ENCODE measurements around the gene CPPED1.

DNA sequence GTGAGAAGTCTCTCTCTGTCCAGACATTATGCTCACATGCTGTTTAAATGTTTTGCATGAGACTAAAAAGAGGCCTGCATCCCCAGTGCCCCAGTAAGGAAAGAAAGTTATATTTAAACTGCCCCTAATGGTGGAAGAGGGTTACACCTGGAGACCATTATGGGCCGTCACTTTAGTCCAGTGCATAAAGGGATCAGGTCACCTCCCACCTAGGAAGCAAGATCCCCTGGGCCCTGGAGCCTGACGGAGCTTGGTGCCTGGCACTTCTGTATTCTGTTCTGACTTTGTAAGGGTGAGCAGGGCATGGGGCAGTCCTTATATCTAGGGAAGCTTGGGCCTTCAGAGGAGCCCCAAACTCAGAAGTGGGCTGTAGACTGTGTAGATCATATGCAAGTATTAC is 67.9 kb downstream of the CPPED1 start:
- TF ChIP-seq YY1 (IDR thresholded peaks at IDR 0.05; ENCODE audit: insufficient read depth, insufficient read length) = no peak
- TF ChIP-seq ZNF274 (IDR thresholded peaks at IDR 0.05; ENCODE audit: low read depth, low read length) = no peak
- no peak for TF ChIP-seq SUZ12 (IDR thresholded peaks at IDR 0.05; ENCODE audit: extremely low read depth, insufficient read depth, insufficient read length)
